Omental fat pad (tissue), 4 donors: ENCODE measurements around the gene MRPS2. TPM values are rescaled to one million over a fixed set of nuclear protein-coding genes. Genes with fewer than 3 reads are reported as not detected.
"Not testable (repeated sequence)": the region's sequence is repeated elsewhere in the genome, so short reads cannot be mapped to it uniquely, and the experiment has no call there.

Source experiments
- ATAC-seq: fragments of 150-250 bp; one replicate; pipeline ENCODE4 v1.9.1; 2016; ENCODE audit warnings: mild to moderate bottlenecking, moderate library complexity; ENCODE audit not compliant: low FRiP score
- DNase-seq: peaks from one replicate; pipeline ENCODE4 v3.0.0-alpha.2; 2019; ENCODE audit warnings: low spot score
- CTCF ChIP-seq, 3 donors: fragments of 450-650 bp; IDR thresholded peaks; one replicate each; pipeline ENCODE4 v1.5.1; 2016 to 2017; ENCODE audit warnings: antibody characterized with exemption in 3 of 3, mild to moderate bottlenecking in 3 of 3, moderate library complexity in 2 of 3
- total RNA-seq, 4 donors: library from RNA; depleted of rRNA; stranded (reverse); fragments of >200 nt; gene quantifications; one replicate each; pipeline ENCODE4 v1.1.0, GENCODE V29; 2016

Gene MRPS2
- total RNA-seq, 4 donors from 2014 or later: 23.5 to 46.8 (median 34.9) TPM

- no peak for DNase-seq
- ATAC-seq: no peak
- TF ChIP-seq CTCF (IDR thresholded peaks at IDR 0.05): no peak
Observed at GRCh38 chr9:135512904-135513303, 12.4 kb downstream of the MRPS2 start.

GRCh38 chr9:135513351-135513846 is 12.9 kb downstream of the MRPS2 start:
- no peak for DNase-seq
- no peak for TF ChIP-seq CTCF (IDR thresholded peaks at IDR 0.05)
- ATAC-seq: no peak

- not testable (repeated sequence) for DNase-seq, ATAC-seq
Observed at GRCh38 chr9:135513906-135514305, 13.4 kb downstream of the MRPS2 start.

- no peak for DNase-seq
- no peak for ATAC-seq
- no peak for TF ChIP-seq CTCF (IDR thresholded peaks at IDR 0.05)
Observed at GRCh38 chr9:135514342-135515082, 14.0 kb downstream of the MRPS2 start.

- ATAC-seq (no peak), DNase-seq (no peak)
- TF ChIP-seq CTCF (IDR thresholded peaks at IDR 0.05): no peak
Observed at GRCh38 chr9:135515083-135515951, 14.8 kb downstream of the MRPS2 start.

- ATAC-seq (no peak), DNase-seq (no peak)
- TF ChIP-seq CTCF (IDR thresholded peaks at IDR 0.05): no peak
Observed at GRCh38 chr9:135516132-135516860, 15.8 kb downstream of the MRPS2 start.

GRCh38 chr9:135517407-135517822 is 16.9 kb downstream of the MRPS2 start:
- ATAC-seq (no peak), DNase-seq (peak; percentile 5)
- no peak for TF ChIP-seq CTCF (IDR thresholded peaks at IDR 0.05)
